ENCODE measurements around the gene COBL. TPM values are rescaled to one million over a fixed set of nuclear protein-coding genes. Genes with fewer than 3 reads are reported as not detected.

Gene COBL
- total RNA-seq, 1 experiment from 2014 or later = 52.3 TPM

DNA sequence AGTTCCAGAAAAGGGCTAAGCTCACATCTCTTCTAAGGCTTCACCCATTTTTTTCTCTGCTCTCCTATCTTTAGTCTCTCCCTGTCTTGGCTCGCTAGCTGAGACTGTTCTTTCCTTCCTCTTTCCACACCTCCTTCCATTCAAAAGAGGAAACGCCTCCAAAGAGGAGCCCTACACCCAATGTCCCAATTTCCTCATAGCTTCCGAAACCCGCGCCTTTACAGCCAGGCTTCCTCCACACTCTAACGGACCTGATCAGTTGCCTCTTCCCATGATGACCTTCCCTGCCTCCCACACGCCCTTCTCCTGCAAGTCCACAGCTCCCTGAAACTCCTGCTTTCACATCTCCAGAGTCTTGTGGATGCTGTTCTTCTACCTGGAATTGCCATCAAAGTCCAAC, 71.7 kb downstream of the COBL start:
- H4K8ac ChIP-seq (replicated peaks; ENCODE audit: insufficient read length, low read depth, low read length) = no peak overlapping the region
- Mint-ChIP-seq H3K27me3 (ENCODE audit: low read depth) (no peaks in the 10 kb centered on the region; the same call in 1 of the 2 replicates), H3K9me3 (no peaks in the 10 kb centered on the region), H3K4me3 (no peak overlapping the region), H3K4me1 (peaks cover 23 to 32% of the 10 kb centered on the region in 2 experiments), H3K36me3 (ENCODE audit: insufficient read depth in 1 of 3, low read depth in 3 of 3) (peaks cover 0 to 3% (median 0%) of the 10 kb centered on the region in 3 experiments; a peak in 1 of 7 replicates), H3K27ac (peak overlapping the region in 2 of 3 experiments; percentile 21 to 58; a peak in 2 of 7 replicates)
- no peak overlapping the region for H2BK15ac ChIP-seq (ENCODE audit: low read depth, low read length)
- no peak overlapping the region for H3K14ac ChIP-seq (ENCODE audit: insufficient read depth, low read length)
- TF ChIP-seq, protein P1, sequence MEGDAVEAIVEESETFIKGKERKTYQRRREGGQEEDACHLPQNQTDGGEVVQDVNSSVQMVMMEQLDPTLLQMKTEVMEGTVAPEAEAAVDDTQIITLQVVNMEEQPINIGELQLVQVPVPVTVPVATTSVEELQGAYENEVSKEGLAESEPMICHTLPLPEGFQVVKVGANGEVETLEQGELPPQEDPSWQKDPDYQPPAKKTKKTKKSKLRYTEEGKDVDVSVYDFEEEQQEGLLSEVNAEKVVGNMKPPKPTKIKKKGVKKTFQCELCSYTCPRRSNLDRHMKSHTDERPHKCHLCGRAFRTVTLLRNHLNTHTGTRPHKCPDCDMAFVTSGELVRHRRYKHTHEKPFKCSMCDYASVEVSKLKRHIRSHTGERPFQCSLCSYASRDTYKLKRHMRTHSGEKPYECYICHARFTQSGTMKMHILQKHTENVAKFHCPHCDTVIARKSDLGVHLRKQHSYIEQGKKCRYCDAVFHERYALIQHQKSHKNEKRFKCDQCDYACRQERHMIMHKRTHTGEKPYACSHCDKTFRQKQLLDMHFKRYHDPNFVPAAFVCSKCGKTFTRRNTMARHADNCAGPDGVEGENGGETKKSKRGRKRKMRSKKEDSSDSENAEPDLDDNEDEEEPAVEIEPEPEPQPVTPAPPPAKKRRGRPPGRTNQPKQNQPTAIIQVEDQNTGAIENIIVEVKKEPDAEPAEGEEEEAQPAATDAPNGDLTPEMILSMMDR (conservative IDR thresholded peaks at IDR 0.05) = no peak
- H2BK120ac ChIP-seq (ENCODE audit: low read depth, low read length, poor library complexity, severe bottlenecking) = no peak overlapping the region
- no peak overlapping the region for H3T11ph ChIP-seq (ENCODE audit: low read length)
- H3K18ac ChIP-seq (ENCODE audit: insufficient read length, low read depth, low read length) = no peak overlapping the region
- no CpG with 5 or more reads among the region's 7 CpGs for WGBS (ENCODE audit: extremely low coverage, insufficient read length, low lambda C conversion rate)
- no peaks in the 10 kb centered on the region; the same call in 1 of the 2 replicates for H3K79me2 ChIP-seq (ENCODE audit: insufficient read depth, low read length)
- no peaks in the 10 kb centered on the region for H3K27me3 ChIP-seq (ENCODE audit: insufficient read depth, low read length)
- H4K91ac ChIP-seq (ENCODE audit: insufficient read length, low read depth, low read length) = no peak overlapping the region
- H3K23me2 ChIP-seq (ENCODE audit: insufficient read length, low read depth, low read length, poor library complexity, severe bottlenecking) = no peaks in the 10 kb centered on the region
- no peak overlapping the region for H3K27ac ChIP-seq (ENCODE audit: insufficient read length, low read depth, low read length)
- no peaks in the 10 kb centered on the region for H4K20me1 ChIP-seq (ENCODE audit: control insufficient read depth, insufficient read depth, insufficient read length)
- H2BK5ac ChIP-seq (ENCODE audit: insufficient read length, low read length) = no peak overlapping the region
- H2AK5ac ChIP-seq (ENCODE audit: insufficient read length, low read length) = no peak overlapping the region
- H3K9ac ChIP-seq (ENCODE audit: extremely low read depth, insufficient read length, low read length) = no peak overlapping the region
- H3K4me1 ChIP-seq (ENCODE audit: insufficient read depth, low read length) = no peaks in the 10 kb centered on the region
- no peak for DNase-seq
- H2AFZ ChIP-seq (ENCODE audit: low read length) = no peak overlapping the region
- H3K9me3 ChIP-seq (ENCODE audit: control insufficient read depth, low read depth, low read length) = no peaks in the 10 kb centered on the region
- no peak overlapping the region for H3K23ac ChIP-seq (ENCODE audit: insufficient read length, low read depth, low read length)
- H3K79me1 ChIP-seq (ENCODE audit: insufficient read depth, low read depth, low read length, poor library complexity, severe bottlenecking) = peaks cover 5% of the 10 kb centered on the region
- H3K4me2 ChIP-seq (ENCODE audit: insufficient read depth, insufficient read length, low read length) = no peak overlapping the region
- no peak overlapping the region for H2BK20ac ChIP-seq (ENCODE audit: low read depth, low read length, poor library complexity, severe bottlenecking)
- H3K4ac ChIP-seq (ENCODE audit: low read depth, low read length) = no peak overlapping the region
- H4K5ac ChIP-seq (ENCODE audit: insufficient read length, low read depth, low read length) = no peak overlapping the region
- H3K56ac ChIP-seq (ENCODE audit: insufficient read length, low read depth, low read length) = no peak overlapping the region
- H2BK12ac ChIP-seq (ENCODE audit: insufficient read length, low read depth, low read length) = no peak overlapping the region

Measured in H9 (cell line).